Mesodermal cell (in vitro differentiated cells): ENCODE results near the gene LAMB2.
A peak's percentile ranks its signal among the peaks of the same experiment; 100 is the strongest.

Source experiments
- H3K27ac ChIP-seq: 2 replicates; pipeline ENCODE4 v1.7.0; 2013; ENCODE audit warnings: mild to moderate bottlenecking, low read depth, low read length, moderate library complexity; ENCODE audit not compliant: severe bottlenecking
- H3K36me3 ChIP-seq: 2 replicates; pipeline ENCODE4 v1.7.1; 2013; ENCODE audit warnings: mild to moderate bottlenecking, low read length, moderate library complexity; ENCODE audit not compliant: control insufficient read depth, insufficient read depth
- H3K4me1 ChIP-seq: one replicate; pipeline ENCODE4 v1.7.1; 2013; ENCODE audit warnings: mild to moderate bottlenecking, low read length; ENCODE audit not compliant: insufficient read depth, control insufficient read depth, poor library complexity, severe bottlenecking
- H3K4me3 ChIP-seq: 2 replicates; pipeline ENCODE4 v1.7.0; 2013; ENCODE audit warnings: low read length, control low read depth, mild to moderate bottlenecking; ENCODE audit not compliant: insufficient read depth, poor library complexity, severe bottlenecking; ENCODE audit errors: extremely low read depth
- H3K9me3 ChIP-seq: 2 replicates; pipeline ENCODE4 v1.7.1; 2013; ENCODE audit warnings: mild to moderate bottlenecking, low read length, moderate library complexity; ENCODE audit not compliant: control insufficient read depth
- WGBS, 2 experiments: methylation state at CpG; one replicate each; pipeline ENCODE4 v1.1.5; 2013; ENCODE audit warnings: missing lambda C conversion rate in 2 of 2; ENCODE audit not compliant: insufficient coverage in 2 of 2; 5-methylcytosine and 5-hydroxymethylcytosine counted together

Gene LAMB2

DNA sequence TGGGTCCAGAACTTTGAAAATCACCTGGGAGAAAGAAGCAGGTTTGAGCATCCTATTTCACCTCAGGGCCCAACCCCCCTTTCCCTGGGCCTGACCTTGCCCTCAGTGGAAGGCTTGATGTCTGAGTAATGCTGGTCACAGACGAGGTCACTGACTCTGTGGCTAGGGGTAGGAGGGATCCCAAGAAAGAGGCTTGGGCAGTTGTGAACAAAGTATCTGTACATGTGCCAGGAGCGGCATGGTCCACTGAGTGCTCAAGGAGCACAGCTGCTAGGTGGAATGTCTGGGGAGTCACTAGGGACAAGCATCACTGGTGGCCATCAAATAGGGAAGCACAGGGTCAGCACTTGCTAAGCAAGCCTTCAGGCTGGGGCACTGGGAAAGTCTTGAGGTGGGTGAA, 25.9 kb upstream of the LAMB2 start:
- Histone ChIP-seq H3K4me3 (no peak overlapping the region), H3K4me1 (no peaks in the 10 kb centered on the region), H3K9me3 (no peaks in the 10 kb centered on the region), H3K27ac (no peak overlapping the region), H3K36me3 (peaks cover 19% of the 10 kb centered on the region)
- 85 to 100% methylated on average over 1 to 2 of the region's 2 CpGs for WGBS, 2 experiments

- WGBS, 2 experiments = 36 to 78% methylated on average over 4 of the region's 5 CpGs
- Histone ChIP-seq H3K4me1 (no peaks in the 10 kb centered on the region), H3K9me3 (no peaks in the 10 kb centered on the region), H3K4me3 (no peak overlapping the region), H3K27ac (no peak overlapping the region), H3K36me3 (peaks cover 13% of the 10 kb centered on the region)
Measured at GRCh38 chr3:49158103-49158709, 25.4 kb upstream of the LAMB2 start.

DNA sequence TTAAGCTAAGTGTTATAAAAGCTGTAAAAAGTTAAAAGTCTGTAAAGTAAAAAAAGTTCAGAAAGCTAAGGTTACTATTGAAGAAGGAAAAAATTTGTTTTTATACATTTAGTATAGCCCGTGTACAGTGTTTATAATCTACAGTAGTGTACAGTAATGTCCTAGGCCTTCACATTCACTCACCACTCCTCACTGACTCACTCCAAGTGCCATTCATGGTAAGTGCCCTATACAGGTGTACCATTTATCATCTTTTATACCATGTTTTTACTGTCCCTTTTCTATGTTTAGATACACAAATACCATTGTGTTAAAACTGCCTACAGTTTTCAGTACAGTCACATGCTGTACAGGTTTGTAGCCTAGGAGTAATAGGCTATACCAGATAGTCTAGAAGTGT, 24.4 kb upstream of the LAMB2 start:
- no CpG with 5 or more reads among the region's 1 CpG for WGBS, 2 experiments

DNA sequence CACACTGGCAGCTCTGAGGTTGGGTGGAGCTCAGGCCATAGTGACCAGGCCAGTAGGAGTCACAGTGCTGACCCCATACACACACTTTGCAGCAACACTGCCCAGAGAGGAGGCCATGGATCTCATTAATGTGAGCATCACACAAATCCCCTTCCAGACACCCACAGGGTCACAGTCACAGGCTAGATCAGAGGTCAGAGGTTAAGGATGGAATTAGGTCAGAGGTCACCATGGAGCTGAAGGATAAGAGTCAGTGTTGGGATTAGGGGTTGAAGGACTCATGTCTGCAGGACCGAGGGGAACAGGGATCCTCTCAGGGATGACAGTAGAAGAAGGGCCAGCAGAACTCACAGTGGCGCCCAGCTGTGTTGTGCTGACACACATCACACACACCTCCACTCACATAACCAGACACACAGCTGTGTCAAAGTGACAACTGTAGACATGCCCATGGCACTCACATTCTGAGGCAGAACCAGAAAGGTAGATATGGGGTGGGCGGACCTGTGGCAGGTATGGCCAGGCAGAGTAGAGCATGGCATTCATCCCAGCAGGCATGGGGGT, 20.6 kb upstream of the LAMB2 start:
- H3K4me3 ChIP-seq = no peak overlapping the region
- no peaks in the 10 kb centered on the region for H3K9me3 ChIP-seq
- H3K27ac ChIP-seq = no peak overlapping the region
- 70 to 73% methylated on average over 1 to 2 of the region's 3 CpGs for WGBS, 2 experiments
- no peaks in the 10 kb centered on the region for H3K4me1 ChIP-seq
- no peaks in the 10 kb centered on the region for H3K36me3 ChIP-seq

More for the DNA sequence above, 24.4 kb upstream of the LAMB2 start:
- Histone ChIP-seq H3K36me3 (peaks cover 4% of the 10 kb centered on the region), H3K9me3 (no peaks in the 10 kb centered on the region), H3K4me3 (no peak overlapping the region), H3K4me1 (no peaks in the 10 kb centered on the region), H3K27ac (no peak overlapping the region)

GRCh38 chr3:49151610-49152009, 18.8 kb upstream of the LAMB2 start:
- H3K9me3 ChIP-seq = no peaks in the 10 kb centered on the region
- no peaks in the 10 kb centered on the region for H3K36me3 ChIP-seq
- H3K4me1 ChIP-seq = no peaks in the 10 kb centered on the region
- H3K27ac ChIP-seq = no peak overlapping the region
- H3K4me3 ChIP-seq = no peak overlapping the region
- WGBS, 2 experiments = 93% methylated on average over 2 of the region's 2 CpGs; no CpG with 5 or more reads in 1 of the 2 experiments

DNA sequence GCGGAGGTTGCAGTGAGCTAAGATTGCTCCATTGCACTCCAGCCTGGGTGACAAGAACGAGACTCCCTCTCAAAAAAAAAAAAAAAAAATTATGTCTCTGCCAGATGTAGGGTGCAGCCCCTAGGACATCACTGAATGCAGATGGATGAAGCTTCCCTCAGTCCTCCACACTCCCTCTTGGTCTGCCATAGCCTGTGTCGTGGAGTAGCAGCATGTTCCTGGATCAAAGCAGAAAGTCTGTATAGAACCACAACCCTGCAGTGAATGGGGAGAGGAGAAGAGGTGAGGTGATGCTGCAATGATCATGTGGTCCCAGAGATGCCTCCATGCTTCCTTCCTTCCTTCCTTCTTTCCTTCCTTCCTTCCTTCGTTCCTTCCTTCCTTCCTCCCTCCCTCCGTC, 15.3 kb upstream of the LAMB2 start:
- no peaks in the 10 kb centered on the region for H3K4me1 ChIP-seq
- no peaks in the 10 kb centered on the region for H3K36me3 ChIP-seq
- WGBS, 2 experiments = 83 to 91% methylated on average over 1 to 4 of the region's 5 CpGs
- H3K9me3 ChIP-seq = no peaks in the 10 kb centered on the region
- H3K4me3 ChIP-seq = no peak overlapping the region
- no peak overlapping the region for H3K27ac ChIP-seq

GRCh38 chr3:49140080-49140479, 7.2 kb upstream of the LAMB2 start:
- whole genome bisulfite sequencing, 2 experiments = 14 to 100% methylated on average over 1 of the region's 3 CpGs

DNA sequence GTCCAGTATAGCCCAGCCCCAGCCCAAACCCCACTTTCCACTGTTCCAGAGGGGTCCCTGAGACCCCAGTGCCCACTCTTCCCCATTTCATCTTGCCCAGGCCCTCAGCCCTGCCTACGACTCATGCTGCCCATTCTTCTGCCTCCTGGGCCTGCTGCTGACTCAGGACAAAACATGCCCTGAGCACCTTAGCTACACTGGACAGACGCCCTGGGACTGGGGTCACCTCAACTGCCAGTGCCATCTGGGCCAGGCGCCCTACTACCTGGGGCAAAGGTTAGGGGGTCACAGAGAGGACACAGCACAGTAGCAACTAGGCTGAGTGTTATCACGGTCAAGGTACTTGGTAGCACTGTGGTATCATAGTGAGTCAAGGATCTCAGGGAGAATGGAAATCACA, 2.6 kb upstream of the LAMB2 start:
- 92 to 94% methylated on average over 3 to 4 of the region's 4 CpGs for WGBS, 2 experiments
- H3K36me3 ChIP-seq = peaks cover 8% of the 10 kb centered on the region
- H3K27ac ChIP-seq = no peak overlapping the region
- H3K4me3 ChIP-seq = no peak overlapping the region
- peaks cover 8% of the 10 kb centered on the region for H3K4me1 ChIP-seq
- H3K9me3 ChIP-seq = peaks cover under 1% of the 10 kb centered on the region

More at GRCh38 chr3:49140080-49140479, 7.2 kb upstream of the LAMB2 start:
- Histone ChIP-seq H3K4me1 (no peaks in the 10 kb centered on the region), H3K9me3 (peaks cover 10% of the 10 kb centered on the region), H3K36me3 (no peaks in the 10 kb centered on the region), H3K27ac (no peak overlapping the region), H3K4me3 (no peak overlapping the region)

GRCh38 chr3:49134471-49135265, 1.8 kb upstream of the LAMB2 start:
- Histone ChIP-seq H3K4me3 (no peak overlapping the region), H3K27ac (no peak overlapping the region), H3K4me1 (peaks cover 8% of the 10 kb centered on the region), H3K9me3 (no peaks in the 10 kb centered on the region), H3K36me3 (peaks cover 16% of the 10 kb centered on the region)
- 74 to 92% methylated on average over 3 of the region's 3 CpGs for WGBS, 2 experiments

- Histone ChIP-seq H3K4me1 (peaks cover 8% of the 10 kb centered on the region), H3K4me3 (peak overlapping the region; percentile 70), H3K9me3 (no peaks in the 10 kb centered on the region), H3K27ac (peak overlapping the region; percentile 93), H3K36me3 (peaks cover 29% of the 10 kb centered on the region)
- 0% methylated on average over 17 to 22 of the region's 30 CpGs for WGBS, 2 experiments
Measured at GRCh38 chr3:49133226-49133951, 539 bp upstream of the LAMB2 start.
